Measurements from ENCODE around the gene ROGDI.

DNA sequence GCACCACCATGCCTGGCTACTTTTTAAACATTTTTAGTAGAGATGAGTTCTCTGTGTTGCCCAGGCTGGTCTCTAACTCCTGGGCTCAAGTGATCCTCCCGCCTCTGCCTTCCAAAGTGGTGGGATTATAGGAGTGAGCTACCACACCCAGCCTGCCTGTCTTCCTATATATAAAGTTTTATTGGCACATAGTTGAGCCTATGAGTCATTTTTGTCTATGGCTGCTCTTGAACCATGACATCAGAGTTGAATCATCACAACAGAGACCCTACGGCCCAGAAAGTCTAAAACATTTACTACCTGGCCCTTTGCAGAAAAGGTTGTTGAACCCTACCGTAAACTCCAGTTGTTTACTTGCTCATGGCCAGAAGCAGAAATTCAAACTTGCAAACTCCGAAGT lies 22.2 kb downstream of the ROGDI start:
- TF ChIP-seq, protein P1, sequence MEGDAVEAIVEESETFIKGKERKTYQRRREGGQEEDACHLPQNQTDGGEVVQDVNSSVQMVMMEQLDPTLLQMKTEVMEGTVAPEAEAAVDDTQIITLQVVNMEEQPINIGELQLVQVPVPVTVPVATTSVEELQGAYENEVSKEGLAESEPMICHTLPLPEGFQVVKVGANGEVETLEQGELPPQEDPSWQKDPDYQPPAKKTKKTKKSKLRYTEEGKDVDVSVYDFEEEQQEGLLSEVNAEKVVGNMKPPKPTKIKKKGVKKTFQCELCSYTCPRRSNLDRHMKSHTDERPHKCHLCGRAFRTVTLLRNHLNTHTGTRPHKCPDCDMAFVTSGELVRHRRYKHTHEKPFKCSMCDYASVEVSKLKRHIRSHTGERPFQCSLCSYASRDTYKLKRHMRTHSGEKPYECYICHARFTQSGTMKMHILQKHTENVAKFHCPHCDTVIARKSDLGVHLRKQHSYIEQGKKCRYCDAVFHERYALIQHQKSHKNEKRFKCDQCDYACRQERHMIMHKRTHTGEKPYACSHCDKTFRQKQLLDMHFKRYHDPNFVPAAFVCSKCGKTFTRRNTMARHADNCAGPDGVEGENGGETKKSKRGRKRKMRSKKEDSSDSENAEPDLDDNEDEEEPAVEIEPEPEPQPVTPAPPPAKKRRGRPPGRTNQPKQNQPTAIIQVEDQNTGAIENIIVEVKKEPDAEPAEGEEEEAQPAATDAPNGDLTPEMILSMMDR (IDR thresholded peaks at IDR 0.05): no peak
- TF ChIP-seq EZH2 (IDR thresholded peaks at IDR 0.05): no peak
